HL-60/S4 (cell line): Measurements from ENCODE around the gene CCND1.
"Not testable (repeated sequence)": the region's sequence is repeated elsewhere in the genome, so short reads cannot be mapped to it uniquely, and the experiment has no call there.

Source experiments
- in situ Hi-C: fragments of 300-500 bp; cut with MboI; formaldehyde crosslinking; loops from 2 replicates; pipeline ENCODE4 v1.14.3; 2022; ENCODE audit warnings: low sequenced_read_pairs

The CCND1 gene

GRCh38 chr11:69617220-69617619 is 23.7 kb upstream of the CCND1 start:
- in situ Hi-C loops: no loop called here

- in situ Hi-C loops: no loop called here
These were observed 23.3 kb upstream of the CCND1 start for GRCh38 chr11:69617682-69618081.

GRCh38 chr11:69618237-69618636 is 22.7 kb upstream of the CCND1 start:
- in situ Hi-C loops: no loop called here

GRCh38 chr11:69620683-69621290 is 20.2 kb upstream of the CCND1 start:
- in situ Hi-C loops: no loop called here

GRCh38 chr11:69622097-69622681 is 18.8 kb upstream of the CCND1 start:
- in situ Hi-C loops: not testable (repeated sequence)

- in situ Hi-C loops: no loop called here
These were observed 16.7 kb upstream of the CCND1 start for GRCh38 chr11:69624293-69624692.

- in situ Hi-C loops: no loop called here
These were observed 15.5 kb upstream of the CCND1 start for GRCh38 chr11:69625476-69625875.

GRCh38 chr11:69627551-69627950 is 13.4 kb upstream of the CCND1 start:
- in situ Hi-C loops: no loop called here

- in situ Hi-C loops: no loop called here
These were observed 10.9 kb upstream of the CCND1 start for GRCh38 chr11:69630017-69630416.

- in situ Hi-C loops: no loop called here
These were observed 10.5 kb upstream of the CCND1 start for GRCh38 chr11:69630424-69630823.

GRCh38 chr11:69632900-69633299 is 8.1 kb upstream of the CCND1 start:
- in situ Hi-C loops: no loop called here

GRCh38 chr11:69634069-69634468 is 6.9 kb upstream of the CCND1 start:
- in situ Hi-C loops: no loop called here

- in situ Hi-C loops: no loop called here
These were observed 6.4 kb upstream of the CCND1 start for GRCh38 chr11:69634590-69634989.

- in situ Hi-C loops: no loop called here
These were observed 5.8 kb upstream of the CCND1 start for GRCh38 chr11:69635195-69635594.

GRCh38 chr11:69635804-69636511 is 5.0 kb upstream of the CCND1 start:
- in situ Hi-C loops: no loop called here

- in situ Hi-C loops: no loop called here
These were observed 4.3 kb upstream of the CCND1 start for GRCh38 chr11:69636512-69637197.

- in situ Hi-C loops: no loop called here
These were observed 3.6 kb upstream of the CCND1 start for GRCh38 chr11:69637198-69637940.

- in situ Hi-C loops: no loop called here
These were observed 2.8 kb upstream of the CCND1 start for GRCh38 chr11:69637941-69638871.

GRCh38 chr11:69638941-69639681 is 1.8 kb upstream of the CCND1 start:
- in situ Hi-C loops: no loop called here
